Measurements from ENCODE around the gene TNS1. TPM values are rescaled to one million over a fixed set of nuclear protein-coding genes. Genes with fewer than 3 reads are reported as not detected.

TNS1 gene
- total RNA-seq, 1 donor from 2014 or later = 14.5 TPM

DNA sequence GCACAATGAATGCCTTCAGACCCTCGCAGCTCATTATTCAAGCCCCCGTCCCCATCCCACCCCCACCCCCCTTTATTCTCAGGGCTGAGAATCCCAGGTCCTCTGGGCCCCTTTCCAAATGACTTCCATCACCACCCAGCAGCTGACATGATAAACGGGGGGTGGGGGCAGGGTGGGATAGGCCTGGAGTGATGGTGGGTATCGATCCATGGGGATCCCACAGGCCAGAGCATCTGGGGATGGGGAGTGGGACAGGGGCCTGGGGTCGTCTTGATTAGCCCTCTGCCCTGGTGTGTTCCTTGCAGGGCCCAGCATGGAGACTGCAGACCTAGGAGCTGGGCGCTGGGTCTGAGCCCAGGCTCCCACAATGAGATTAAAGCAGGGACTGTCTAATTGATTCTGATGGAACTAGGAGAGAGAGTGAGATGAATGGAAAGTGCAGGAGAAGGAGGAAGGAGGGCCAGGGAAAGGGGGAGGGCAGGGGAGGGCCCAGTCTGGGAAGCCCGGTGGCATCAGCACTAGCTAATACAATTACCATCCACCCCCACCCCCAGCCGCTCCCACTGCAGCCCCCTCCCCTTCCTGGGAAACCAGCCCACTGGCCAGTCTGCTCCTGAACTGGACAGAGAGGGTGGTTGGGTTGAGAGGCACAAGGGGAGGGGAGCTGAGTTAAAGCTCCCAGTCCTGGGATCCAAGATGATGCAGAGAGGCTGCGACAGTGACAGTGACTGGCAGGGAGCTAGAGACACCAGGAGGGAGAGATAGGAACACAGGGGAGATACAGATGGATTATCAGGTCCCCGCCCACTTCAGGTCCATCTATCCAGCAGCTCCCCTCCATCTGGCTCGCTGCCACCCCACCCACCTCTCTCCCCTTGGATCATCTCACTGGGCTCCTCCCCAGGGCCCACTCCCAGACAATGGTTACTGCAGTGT, 13.1 kb upstream of the TNS1 start:
- Mint-ChIP-seq H3K4me1 (peaks cover 82% of the 10 kb centered on the region), H3K27ac (ENCODE audit: unreplicated experiment) (peak overlapping the region; percentile 97), H3K27me3 (ENCODE audit: low read depth) (peaks cover 6% of the 10 kb centered on the region), H3K4me3 (peak overlapping the region; percentile 59), H3K36me3 (ENCODE audit: low read depth) (no peaks in the 10 kb centered on the region), H3K9me3 (no peaks in the 10 kb centered on the region)
- DNase-seq (ENCODE audit: low read depth, low spot score) = no peak
- TF ChIP-seq, protein P1, sequence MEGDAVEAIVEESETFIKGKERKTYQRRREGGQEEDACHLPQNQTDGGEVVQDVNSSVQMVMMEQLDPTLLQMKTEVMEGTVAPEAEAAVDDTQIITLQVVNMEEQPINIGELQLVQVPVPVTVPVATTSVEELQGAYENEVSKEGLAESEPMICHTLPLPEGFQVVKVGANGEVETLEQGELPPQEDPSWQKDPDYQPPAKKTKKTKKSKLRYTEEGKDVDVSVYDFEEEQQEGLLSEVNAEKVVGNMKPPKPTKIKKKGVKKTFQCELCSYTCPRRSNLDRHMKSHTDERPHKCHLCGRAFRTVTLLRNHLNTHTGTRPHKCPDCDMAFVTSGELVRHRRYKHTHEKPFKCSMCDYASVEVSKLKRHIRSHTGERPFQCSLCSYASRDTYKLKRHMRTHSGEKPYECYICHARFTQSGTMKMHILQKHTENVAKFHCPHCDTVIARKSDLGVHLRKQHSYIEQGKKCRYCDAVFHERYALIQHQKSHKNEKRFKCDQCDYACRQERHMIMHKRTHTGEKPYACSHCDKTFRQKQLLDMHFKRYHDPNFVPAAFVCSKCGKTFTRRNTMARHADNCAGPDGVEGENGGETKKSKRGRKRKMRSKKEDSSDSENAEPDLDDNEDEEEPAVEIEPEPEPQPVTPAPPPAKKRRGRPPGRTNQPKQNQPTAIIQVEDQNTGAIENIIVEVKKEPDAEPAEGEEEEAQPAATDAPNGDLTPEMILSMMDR (conservative IDR thresholded peaks at IDR 0.05) = no peak

DNA sequence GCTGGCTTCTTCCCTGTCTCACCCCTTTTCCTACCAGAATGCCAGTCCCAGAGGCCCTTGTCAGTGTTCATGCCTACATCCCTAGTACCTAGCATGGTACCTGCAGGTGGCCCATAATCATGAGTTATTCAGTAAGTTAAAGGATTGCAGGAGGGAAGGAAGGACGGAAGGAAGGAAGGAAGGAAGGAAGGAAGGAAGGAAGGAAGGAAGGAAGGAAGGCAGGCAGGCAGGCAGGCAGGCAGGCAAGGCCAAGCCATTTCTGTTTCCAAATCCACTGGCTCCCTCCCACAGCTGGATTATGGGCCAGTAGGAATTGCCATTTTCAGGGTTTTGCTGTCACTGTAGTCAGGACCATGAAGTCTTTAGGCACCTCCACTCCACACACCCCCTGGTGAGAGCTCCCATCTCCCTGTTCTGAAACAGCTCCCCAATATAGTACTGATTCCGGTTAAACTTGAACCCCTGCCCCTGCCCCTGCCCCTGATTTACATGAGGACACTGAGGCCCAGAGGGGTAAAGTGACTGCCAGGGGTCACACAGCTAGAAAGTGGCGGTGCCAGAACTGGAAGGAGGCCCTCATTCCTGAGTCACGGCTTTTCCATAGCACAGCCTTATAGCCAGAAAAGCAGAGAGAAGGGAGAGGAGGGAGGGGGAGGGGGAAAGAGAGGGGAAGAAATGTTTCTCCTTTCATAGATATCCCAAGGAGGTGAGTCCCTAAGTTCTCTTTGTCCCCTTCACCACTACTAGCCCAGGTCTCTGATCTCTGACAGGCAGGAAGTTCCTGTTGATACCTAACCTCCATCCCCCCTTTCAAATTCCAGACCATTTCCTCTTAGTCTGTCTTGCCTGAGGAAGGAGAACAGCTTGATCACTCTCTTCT, 12.2 kb upstream of the TNS1 start:
- Mint-ChIP-seq H3K9me3 (no peaks in the 10 kb centered on the region), H3K27me3 (ENCODE audit: low read depth) (peaks cover 10% of the 10 kb centered on the region), H3K4me3 (peak overlapping the region; percentile 59), H3K27ac (ENCODE audit: unreplicated experiment) (peak overlapping the region; percentile 90), H3K4me1 (peaks cover 77% of the 10 kb centered on the region), H3K36me3 (ENCODE audit: low read depth) (no peaks in the 10 kb centered on the region)
- TF ChIP-seq, protein P1 (conservative IDR thresholded peaks at IDR 0.05) = no peak
- no peak for DNase-seq (ENCODE audit: low read depth, low spot score)

DNA sequence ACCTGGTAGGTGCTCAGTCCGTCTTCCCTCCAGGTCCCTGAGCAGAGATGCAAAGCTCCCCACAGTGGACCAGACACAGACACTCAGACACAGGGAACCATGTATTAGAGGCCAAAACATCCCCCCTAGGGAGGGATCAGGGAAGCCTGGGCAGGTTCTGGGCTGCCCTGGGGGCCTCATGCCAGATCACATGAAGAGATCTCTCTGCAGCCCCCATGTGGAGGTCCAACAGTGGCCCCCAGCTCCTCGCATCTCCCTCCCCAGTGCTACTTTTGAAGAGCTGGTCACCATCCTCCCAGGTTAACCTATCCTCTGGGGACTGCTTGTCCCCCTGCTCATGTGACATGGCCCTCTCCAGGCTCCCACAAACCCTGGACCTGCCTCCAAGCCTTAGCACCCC, 10.5 kb upstream of the TNS1 start:
- no peak for DNase-seq (ENCODE audit: low read depth, low spot score)
- TF ChIP-seq, protein P1 (conservative IDR thresholded peaks at IDR 0.05) = no peak
- Mint-ChIP-seq H3K4me1 (peaks cover 60% of the 10 kb centered on the region), H3K36me3 (ENCODE audit: low read depth) (no peaks in the 10 kb centered on the region), H3K27me3 (ENCODE audit: low read depth) (peaks cover 27% of the 10 kb centered on the region), H3K9me3 (no peaks in the 10 kb centered on the region), H3K27ac (ENCODE audit: unreplicated experiment) (no peak overlapping the region), H3K4me3 (no peak overlapping the region)

DNA sequence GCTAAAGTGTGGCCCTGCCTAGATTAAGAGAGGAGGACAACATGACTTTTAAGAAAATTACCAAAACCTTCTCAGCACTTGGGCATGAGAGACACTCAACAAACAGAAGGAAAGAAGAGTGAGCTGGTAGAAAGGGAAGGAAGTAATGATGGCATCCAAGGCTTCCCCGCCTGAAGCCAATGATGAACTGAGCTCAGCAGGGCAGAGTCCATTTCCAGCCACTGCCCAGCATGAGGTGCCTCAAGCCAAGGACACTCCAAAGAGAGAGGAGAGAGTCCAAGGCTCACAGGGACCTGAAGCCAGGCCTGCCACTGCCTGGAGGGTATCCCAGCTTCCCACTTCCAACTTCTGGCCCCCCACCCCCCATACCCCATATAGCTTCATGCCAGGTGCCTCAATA, 9.5 kb upstream of the TNS1 start:
- Mint-ChIP-seq H3K9me3 (no peaks in the 10 kb centered on the region), H3K4me1 (peaks cover 51% of the 10 kb centered on the region), H3K36me3 (ENCODE audit: low read depth) (no peaks in the 10 kb centered on the region), H3K27ac (ENCODE audit: unreplicated experiment) (no peak overlapping the region), H3K4me3 (no peak overlapping the region), H3K27me3 (ENCODE audit: low read depth) (peaks cover 33% of the 10 kb centered on the region)
- TF ChIP-seq, protein P1 (conservative IDR thresholded peaks at IDR 0.05) = no peak
- DNase-seq (ENCODE audit: low read depth, low spot score) = no peak

DNA sequence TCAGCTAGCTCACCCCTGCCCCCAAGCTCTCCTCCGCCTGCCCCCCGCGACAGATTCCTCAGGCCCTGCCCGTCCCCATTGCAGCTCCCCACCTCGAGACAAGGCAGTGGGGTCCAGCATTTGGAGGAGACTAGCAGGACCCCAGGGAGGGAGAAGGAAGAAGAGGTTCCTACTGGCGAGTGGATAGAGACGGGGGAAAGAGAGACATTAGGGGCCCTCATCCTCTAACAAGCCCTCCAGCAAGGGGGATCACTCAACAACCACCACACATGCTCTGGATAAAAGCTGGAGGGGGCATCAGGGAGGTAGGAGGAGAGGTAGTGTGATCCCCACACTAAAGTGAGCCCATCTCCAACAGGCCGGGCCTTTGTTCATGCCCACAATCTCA, 8.9 kb upstream of the TNS1 start:
- Mint-ChIP-seq H3K27ac (ENCODE audit: unreplicated experiment) (no peak overlapping the region), H3K27me3 (ENCODE audit: low read depth) (peaks cover 33% of the 10 kb centered on the region), H3K36me3 (ENCODE audit: low read depth) (no peaks in the 10 kb centered on the region), H3K4me3 (peak overlapping the region; percentile 47), H3K9me3 (no peaks in the 10 kb centered on the region), H3K4me1 (peaks cover 49% of the 10 kb centered on the region)
- TF ChIP-seq, protein P1 (conservative IDR thresholded peaks at IDR 0.05) = no peak
- no peak for DNase-seq (ENCODE audit: low read depth, low spot score)

All from neural crest cell (in vitro differentiated cells).